Measurements from ENCODE around the gene KSR2. TPM values are rescaled to one million over a fixed set of nuclear protein-coding genes. Genes with fewer than 3 reads are reported as not detected.
"Not testable (repeated sequence)": the region's sequence is repeated elsewhere in the genome, so short reads cannot be mapped to it uniquely, and the experiment has no call there.

Gene KSR2
- total RNA-seq, 1 donor from 2014 or later, result not detected

DNA sequence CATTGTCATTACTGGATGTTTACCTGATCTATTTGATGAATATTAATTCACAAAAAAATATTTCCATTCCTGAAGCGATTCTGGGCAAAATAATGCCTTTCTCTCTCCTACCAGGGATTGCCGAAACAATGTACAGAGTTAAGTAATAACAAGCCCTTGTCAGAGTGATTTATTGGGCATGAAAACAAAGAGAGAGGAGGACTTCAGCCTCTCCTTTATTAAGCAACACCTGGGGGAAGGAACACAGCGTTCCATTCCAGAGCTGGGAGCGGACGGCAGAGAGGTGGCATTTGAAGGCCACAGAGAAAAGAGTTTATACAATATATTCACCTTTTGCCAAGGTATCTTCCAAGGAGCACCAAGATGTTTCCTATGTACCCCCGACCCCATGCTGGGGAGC lies 165.8 kb downstream of the KSR2 start:
- ATAC-seq (no peak), DNase-seq (ENCODE audit: missing footprints) (no peak)
- intact Hi-C loops (cut with DNase I), result no loop called here

DNA sequence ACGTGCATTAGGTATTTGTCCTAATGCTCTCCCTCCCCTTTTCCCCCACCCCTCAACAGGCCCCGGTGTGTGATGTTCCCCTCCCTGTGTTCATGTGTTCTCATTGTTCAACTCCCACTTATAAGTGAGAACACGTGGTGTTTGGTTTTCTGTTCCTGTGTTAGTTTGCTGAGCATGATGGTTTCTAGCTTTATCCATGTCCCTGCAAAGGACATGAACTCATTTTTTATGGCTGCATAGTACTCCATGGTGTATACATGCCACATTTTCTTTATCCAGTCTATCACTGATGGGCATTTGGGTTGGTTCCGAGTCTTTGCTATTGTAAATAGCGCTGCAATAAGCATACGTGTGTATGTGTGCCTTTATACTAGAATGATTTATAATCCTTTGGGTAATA lies 168.1 kb downstream of the KSR2 start:
- DNase-seq (ENCODE audit: missing footprints); intact Hi-C loops (cut with DNase I); ATAC-seq: not testable (repeated sequence)

DNA sequence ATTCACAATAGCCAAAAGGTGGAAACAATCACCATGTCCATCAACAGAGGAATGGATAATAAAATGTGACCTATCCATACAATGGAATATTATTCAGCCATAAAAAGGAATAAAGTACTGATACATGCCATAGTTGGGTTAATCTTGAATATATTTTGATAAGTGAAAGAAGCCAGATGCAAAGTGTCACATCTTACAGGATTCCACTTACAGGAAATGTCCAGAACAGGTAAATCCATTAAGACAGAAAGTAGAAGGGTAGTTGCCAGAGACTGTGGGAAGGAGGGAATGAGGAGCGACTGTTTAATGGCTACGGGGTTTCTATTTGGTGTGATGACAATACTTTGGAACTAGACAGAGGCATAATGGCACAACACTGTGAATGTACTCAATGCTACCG lies 171.6 kb downstream of the KSR2 start:
- DNase-seq (ENCODE audit: missing footprints) (no peak), ATAC-seq (no peak)
- intact Hi-C loops (cut with DNase I), result no loop called here

DNA sequence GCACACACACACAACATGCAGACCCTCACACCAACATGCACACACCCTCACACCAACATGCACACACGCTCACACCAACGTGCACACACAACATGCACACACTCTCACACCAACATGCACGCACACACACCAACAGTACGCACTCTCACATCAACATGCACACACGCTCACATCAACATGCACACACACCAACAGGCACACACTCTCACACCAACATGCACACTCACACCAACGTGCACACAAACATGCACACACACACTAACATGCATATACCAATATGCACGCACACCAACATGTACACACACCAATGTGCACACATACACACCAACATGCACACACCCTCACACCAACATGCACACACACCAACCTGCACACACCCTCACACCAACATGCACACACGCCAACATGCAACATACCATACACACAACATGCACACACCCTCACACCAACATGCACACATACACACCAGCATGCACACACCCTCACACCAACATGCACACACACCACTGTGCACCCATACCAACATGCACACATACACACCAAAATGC lies 175.8 kb downstream of the KSR2 start:
- intact Hi-C loops (cut with DNase I), result no loop called here
- DNase-seq (ENCODE audit: missing footprints), result no peak
- ATAC-seq, result no peak

DNA sequence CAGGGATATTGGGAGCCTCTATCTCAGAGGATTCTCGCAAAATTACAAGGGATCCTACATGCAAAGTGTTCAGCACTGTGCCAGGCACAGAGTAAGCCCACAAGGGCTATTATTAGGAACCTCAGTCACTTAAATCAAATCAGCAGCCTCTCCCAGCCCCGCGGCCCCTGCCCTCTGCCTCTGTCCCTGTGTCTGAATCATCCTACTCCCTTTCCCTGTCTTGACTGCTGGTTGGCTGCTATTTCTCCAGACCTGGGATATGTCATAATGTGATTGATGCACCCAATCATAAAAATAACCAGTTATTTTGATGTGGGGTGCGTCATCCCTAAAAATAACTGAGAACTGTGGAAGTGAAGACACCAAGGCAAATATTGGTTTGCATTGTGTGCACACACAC lies 176.3 kb downstream of the KSR2 start:
- DNase-seq (ENCODE audit: missing footprints), result no peak
- intact Hi-C loops (cut with DNase I), result no loop called here

DNA sequence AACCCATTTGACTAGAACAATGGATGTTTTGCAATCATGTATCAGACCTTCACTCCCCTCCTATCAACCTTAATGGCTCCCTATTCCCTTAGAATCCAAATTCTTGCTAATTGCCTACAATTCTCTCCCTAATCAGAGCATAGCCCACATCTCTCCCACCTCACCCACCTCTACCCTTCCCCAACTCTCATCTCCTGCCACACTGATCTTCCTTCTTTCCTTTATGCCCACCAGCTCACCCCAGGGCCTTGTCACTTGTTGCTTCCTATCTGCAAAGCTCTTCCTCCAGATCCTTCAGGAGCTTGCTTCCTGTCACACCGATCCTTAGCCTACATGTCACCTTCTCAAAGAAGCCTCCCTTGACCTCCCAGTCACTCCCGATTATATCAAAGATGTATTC lies 177.8 kb downstream of the KSR2 start:
- intact Hi-C loops (cut with DNase I), result no loop called here
- DNase-seq (ENCODE audit: missing footprints) (no peak), ATAC-seq (no peak)

More for the DNA sequence above, 176.3 kb downstream of the KSR2 start:
- ATAC-seq, result no peak

DNA sequence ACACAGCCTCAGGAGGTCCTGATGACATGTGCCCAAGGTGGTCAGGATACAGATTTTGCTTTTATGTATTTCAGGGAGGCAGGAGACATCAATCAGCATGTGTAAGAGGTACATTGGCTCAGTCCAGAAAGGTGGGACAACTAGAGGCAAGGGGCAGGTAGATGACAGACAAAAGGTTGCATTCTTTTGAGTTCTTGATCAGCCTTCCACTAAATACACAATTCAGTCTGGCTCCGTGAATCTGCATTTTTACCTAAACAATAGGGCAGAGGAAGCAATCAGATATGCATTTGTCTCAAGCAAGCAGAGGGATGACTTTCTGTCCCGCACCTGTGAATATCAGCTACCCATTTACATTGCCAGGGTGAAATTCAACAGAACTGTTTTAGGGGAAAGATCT lies 178.6 kb downstream of the KSR2 start:
- DNase-seq (ENCODE audit: missing footprints) (no peak), ATAC-seq (no peak)
- intact Hi-C loops (cut with DNase I), result no loop called here

DNA sequence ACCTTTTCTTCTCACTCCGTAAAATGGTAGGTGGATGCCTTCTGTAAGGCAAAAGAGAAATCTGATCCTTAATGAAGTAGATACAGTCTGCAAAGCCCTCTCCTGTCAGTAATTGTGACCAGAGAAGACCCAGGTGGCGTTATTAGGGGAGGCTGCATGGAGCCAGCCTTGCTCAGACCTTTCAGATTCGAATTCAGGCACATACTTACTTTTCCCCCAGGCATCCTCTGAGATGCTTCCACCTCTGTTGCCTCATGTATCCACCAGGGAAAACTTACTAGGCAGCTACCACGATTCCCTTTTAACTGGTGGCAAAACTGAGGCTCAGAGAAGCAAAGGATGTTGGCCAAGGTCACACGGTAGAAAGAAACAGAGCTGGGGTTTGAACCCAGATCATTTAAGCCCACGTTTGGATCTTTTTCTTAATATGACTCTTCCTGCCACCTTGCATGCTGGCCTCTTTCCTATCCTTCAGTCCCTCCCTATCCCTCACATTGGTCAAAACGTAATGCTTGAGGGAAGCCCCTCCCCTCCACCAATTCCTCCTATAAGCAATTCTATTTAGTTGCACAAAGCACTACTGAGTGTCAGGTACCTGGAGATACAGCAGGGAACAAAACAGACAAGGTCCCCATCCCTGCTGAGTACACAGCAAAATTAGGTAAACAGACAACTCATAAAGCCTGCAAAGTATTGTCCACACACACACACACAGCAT lies 179.4 kb downstream of the KSR2 start:
- intact Hi-C loops (cut with DNase I), result no loop called here
- ATAC-seq, result no peak

DNA sequence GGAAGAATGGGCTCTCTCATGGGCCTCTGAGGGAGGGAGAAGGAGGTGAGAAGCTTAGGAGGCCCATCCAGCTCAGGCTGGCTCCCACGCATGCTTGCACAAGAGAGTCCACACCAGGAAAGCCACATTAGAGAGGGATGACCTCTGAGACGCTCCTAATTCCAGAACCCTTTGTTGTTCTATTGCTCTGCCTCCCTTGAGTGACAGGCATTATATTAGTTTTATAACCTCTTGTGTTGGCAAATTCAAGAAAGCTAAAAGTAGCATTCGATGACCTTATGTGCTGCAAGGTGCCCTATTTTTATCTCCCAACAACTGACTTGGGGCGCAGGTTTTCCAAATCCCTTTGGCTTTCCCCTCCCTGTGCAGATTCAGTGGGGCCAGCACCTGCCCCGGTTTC lies 190.1 kb downstream of the KSR2 start:
- intact Hi-C loops (cut with DNase I), result no loop called here
- no peak for DNase-seq (ENCODE audit: missing footprints)
- no peak for ATAC-seq

More for the DNA sequence above, 179.4 kb downstream of the KSR2 start:
- no peak for DNase-seq (ENCODE audit: missing footprints)

DNA sequence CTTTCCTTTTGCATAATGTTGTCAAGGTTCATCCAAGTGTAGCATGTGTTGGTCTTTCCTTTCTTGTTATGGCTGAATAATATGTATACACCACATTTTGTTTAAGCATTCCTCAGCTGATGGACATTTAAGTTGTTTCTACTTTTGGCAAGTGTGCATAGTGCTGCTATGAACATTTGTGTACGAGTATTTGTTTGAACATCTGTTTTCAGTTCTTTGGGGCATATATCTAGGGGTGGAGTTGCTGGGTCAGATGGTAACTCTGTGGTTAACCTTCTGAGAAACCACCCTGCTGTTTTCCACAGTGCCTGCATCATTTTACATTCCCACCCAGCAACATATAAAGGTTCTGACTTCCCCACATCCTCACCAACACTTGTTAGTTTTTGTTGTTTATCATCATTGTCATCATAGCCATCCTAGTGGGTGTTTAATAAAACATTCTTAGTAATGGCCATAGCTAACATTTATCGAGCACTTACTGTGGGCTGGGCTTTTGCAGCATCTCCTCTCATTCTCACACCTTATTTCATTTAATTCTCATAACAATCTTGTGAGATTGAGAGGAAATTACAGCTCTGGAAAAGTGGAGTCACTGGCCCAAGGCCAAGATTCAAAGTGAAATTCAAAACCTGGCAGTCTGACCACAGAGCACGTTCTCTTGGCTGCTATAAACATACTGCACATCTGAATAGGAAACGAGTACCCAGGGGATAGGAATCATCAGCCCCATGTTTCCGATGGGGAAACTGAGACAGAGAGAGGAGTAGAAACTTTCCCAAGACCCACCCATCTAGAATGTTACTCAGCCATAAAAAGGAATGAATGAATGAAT lies 193.6 kb downstream of the KSR2 start:
- ATAC-seq (no peak), DNase-seq (ENCODE audit: missing footprints) (no peak)
- intact Hi-C loops (cut with DNase I), result no loop called here

DNA sequence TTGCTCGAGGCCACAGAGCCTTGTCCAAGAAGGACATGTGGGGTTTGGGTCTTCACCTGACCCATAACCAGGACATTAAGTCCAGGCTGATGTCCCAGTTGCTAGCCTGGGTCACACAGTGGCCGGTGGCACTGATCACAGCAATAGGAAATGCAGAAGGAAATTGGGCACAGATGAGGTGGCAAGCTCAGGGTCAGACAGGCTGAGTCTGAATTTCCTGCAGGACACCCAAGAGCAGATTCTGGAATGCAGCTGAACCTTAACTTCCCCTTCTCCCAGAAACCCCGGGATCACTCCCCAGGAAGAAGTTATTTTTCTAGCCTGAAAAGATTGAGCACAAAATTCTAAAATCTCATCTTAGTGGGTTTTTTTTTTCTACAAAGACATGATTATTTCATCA lies 199.9 kb downstream of the KSR2 start:
- intact Hi-C loops (cut with DNase I), result no loop called here
- DNase-seq (ENCODE audit: missing footprints) (no peak), ATAC-seq (no peak)

DNA sequence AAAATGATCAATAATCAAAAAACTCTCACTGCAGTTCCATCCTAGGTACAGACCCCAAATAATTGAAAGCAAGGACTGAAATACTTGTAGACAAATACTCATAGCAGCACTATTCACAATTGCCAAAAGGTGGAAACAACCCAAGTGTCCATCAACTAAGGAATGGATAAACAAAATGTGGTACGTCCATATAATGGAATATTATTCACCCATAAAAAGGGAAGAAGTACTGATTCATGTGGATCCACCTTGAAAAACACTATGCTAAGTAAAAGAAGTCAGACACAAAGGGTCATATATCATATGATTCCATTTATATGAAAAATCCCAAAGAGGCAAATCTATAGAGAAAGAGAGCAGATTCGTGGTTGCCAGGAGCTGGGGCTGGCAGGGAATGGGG lies 202.8 kb downstream of the KSR2 start:
- DNase-seq (ENCODE audit: missing footprints) (no peak), ATAC-seq (no peak)
- intact Hi-C loops (cut with DNase I), result no loop called here

DNA sequence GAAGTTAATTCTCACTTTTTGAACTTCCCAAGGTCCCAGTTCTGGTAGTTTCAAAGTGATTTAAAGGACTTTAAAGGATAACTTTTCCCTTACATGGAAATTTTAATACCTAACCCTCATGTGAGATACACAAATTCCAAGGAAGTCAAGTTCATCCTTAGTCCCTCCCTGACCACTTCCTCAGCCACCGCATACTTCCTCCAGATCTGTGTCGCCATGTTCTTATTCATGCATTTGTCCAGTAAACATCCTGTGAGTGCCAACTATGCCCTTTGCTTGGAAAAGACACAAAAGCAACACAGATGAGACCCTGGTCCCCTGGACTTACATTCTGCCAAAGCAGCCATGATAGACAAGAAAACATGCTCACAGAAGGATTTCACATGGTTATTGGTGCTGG lies 206.6 kb downstream of the KSR2 start:
- intact Hi-C loops (cut with DNase I), result no loop called here
- DNase-seq (ENCODE audit: missing footprints), result no peak
- no peak for ATAC-seq

DNA sequence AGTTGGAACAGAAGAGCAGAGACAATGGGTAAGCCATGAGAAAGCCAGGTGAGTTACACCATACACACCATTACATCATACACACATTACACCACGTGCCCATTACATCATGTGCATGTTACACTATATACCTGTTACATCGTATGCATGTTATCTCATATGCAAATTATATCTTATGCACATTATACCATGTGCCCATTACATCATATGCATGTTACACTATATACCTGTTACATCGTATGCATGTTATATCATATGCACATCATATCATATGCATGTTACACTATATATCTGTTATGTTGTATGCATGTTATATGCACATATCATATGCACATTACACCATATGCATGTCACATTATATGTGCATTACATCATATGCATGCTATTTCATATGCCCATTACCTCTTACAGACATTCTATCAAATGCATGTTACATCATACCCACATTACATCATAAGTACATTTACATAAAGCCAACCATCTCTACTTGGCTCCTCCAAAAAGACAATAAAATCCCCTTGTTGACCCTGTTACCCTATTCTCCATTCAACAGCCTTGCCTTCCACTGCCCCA lies 207.2 kb downstream of the KSR2 start:
- no peak for ATAC-seq
- intact Hi-C loops (cut with DNase I), result no loop called here
- no peak for DNase-seq (ENCODE audit: missing footprints)

DNA sequence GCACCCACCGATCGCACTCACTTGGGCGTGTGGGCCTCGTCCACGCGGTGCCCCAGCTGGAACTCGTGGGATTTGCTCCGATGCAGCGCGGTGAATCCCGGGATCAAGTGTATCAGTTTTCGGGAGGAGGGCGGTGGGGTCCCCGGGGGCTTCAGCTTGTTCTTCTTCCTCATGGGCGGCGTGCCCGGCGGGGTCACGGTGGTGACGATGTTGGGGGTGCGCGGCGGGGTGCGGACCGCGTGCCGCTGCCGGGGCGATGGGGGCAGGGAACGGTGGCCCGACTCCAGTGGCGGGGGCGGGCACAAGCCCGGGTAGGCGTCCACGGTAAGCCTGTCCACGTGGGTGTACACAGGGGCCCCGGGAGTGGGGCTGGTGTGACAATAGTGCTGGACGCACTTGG lies 207.8 kb downstream of the KSR2 start:
- no peak for ATAC-seq
- intact Hi-C loops (cut with DNase I), result no loop called here

DNA sequence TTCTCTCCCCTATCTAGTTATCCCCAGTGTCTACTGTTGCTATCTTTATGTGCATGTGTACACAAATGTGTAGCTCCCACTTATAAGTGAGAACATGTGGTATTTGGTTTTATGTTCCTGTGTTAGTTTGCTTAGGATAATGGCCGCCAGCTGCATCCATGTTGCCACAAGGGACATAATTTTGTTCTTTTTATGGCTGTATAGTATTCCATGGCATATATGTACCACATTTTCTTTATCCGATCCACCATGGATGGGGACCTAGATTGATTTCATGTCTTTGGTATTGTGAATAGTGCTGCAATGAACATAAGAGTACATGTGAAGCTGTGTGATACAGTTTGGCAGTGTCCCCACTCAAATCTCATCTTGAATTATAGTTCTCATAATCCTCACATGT lies 218.1 kb downstream of the KSR2 start:
- intact Hi-C loops (cut with DNase I), result no loop called here
- ATAC-seq, result no peak
- DNase-seq (ENCODE audit: missing footprints), result no peak

More for the DNA sequence above, 207.8 kb downstream of the KSR2 start:
- no peak for DNase-seq (ENCODE audit: missing footprints)

DNA sequence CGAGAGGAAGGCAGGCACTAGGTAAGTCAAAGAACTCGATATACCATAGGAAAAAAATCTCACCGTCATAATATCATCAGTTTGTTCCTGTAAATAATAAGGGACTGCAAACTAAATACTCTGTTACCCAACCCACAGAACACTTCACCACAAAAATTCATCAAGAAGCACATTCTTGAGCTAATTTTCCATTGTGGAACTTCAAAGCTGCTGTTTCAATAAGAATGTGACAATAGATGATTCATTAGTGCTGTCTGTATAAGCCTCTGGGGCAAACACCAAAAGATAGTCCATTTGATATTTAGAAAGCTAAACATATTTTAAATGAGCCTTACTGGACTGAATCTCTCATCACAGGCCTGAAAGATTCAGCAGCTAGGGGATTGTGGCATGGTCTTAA lies 219.4 kb downstream of the KSR2 start:
- DNase-seq (ENCODE audit: missing footprints) (no peak), ATAC-seq (no peak)
- intact Hi-C loops (cut with DNase I), result no loop called here

DNA sequence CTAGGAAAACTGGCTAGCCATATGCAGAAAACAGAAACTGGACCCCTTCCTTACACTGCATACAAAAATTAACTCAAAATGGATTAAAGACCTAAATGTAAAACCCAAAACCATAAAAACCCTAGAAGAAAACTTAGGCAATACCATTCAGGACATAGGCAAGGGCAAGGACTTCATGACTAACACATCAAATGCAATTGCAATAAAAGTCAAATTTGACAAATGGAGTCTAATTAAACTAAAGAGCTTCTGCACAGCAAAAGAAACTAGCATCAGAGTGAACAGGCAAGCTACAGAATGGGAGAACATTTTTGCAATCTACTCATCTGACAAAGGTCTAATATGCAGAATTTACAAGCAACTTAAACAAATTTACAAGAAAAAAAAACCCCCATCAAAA lies 222.4 kb downstream of the KSR2 start:
- intact Hi-C loops (cut with DNase I); DNase-seq (ENCODE audit: missing footprints): not testable (repeated sequence)

DNA sequence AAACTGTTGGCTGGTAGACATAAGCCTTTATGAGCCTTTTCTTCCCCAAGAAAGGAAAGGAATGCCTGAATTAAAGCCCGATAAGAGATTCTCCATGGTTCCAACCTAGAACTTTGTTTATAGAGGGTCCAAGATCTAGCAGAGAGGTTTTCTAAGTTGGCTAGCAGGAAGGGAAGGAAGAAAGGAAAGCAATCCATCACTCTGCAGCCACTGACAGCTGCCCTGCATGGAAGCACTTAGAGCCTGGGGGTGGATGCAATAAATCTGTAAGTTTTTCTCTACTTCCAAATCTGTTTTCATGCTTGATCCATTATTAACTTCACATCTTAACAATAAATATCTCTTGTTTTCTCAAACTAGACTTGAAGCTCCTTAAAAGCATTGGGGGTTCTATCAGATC lies 224.4 kb downstream of the KSR2 start:
- intact Hi-C loops (cut with DNase I), result no loop called here
- DNase-seq (ENCODE audit: missing footprints) (no peak), ATAC-seq (no peak)

More for the DNA sequence above, 222.4 kb downstream of the KSR2 start:
- ATAC-seq, result not testable (repeated sequence)

DNA sequence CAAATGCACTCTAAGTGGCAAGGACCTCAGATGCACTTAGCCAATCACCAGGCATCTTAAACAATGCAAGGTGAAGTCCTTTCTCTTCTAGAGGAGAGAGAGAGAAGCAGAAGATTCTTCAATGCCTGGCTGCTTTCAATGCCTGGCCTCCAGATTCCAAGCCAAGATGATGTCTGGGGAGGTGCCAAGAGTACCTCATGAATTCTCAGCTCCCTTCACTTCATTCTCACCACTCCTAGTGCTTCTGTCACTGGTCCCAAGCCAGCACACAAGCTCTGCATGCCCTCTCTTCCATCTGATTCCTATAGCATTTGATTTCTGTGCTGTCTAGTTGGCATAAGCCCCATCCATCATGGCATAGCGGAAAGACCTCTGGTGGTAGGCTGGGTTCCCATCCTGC lies 225.0 kb downstream of the KSR2 start:
- DNase-seq (ENCODE audit: missing footprints), result no peak
- ATAC-seq, result no peak
- intact Hi-C loops (cut with DNase I), result no loop called here

Measured in Right ventricle myocardium inferior (tissue), 1 donor.